ENCODE results near the gene WDFY4. TPM values are rescaled to one million over a fixed set of nuclear protein-coding genes. Genes with fewer than 3 reads are reported as not detected.

WDFY4 gene
- total and polyA plus RNA-seq, 2 experiments from 2014 or later = 0.14 TPM; not detected in 1

DNA sequence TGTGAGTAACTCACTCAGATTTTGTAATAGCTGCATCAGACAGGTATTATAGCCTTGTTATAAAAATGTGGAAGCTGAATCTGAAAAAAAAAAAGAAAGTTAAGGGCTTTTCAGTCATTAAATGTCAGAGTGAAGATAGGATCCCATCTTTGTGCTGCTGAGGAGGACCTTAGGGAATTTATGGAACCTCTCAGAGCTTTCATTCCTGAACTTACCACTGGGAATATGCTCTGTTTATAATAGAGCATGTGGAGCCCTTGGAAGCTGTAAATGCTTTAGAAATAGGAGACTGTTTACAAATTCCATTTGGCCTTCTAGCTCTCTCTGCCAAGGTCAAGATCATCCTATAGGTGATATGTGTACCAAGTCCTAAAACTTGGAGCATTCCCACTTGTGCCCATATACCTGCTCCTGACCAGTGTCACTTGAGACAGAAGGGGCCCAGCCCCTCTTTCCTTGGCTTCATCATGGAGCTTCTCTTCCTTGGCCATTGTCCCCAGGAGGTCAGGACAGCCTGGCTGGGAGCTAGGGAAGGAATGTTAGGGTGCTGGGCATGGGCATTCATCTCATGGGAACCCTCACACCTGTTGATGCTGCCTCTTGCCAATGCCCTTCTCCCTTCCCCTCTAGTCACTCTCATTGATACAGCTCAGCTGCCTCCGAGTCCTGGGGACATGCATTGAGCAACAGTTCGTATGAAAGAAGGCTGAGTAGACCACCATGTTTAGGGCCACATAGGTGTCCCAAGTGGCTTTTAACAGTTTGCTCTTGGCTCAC is 149.7 kb downstream of the WDFY4 start:
- H3K4me2 ChIP-seq = no peak overlapping the region
- H2AFZ ChIP-seq = no peak overlapping the region
- 0 out of 2 replicates have a peak, but pooled peaks cover 4% of the 10 kb centered on the region for H3K9me2 ChIP-seq (ENCODE audit: insufficient read depth)
- Mint-ChIP-seq H3K4me1 (peaks cover 9% of the 10 kb centered on the region; the same call in 2 of the 3 replicates), H3K27me3 (ENCODE audit: insufficient read depth, low read depth, poor library complexity) (peaks cover 6% of the 10 kb centered on the region), H3K27ac (no peak overlapping the region), H3K4me3 (no peak overlapping the region), H3K9me3 (no peaks in the 10 kb centered on the region), H3K36me3 (ENCODE audit: low read depth) (no peaks in the 10 kb centered on the region)
- TF ChIP-seq ZNF331 (CRISPR knock-in tag; IDR thresholded peaks at IDR 0.05; ENCODE audit: low read depth) = no peak
- ATAC-seq (no peak), DNase-seq (ENCODE audit: low spot score) (no peak)
- H3K79me2 ChIP-seq (replicated peaks; ENCODE audit: insufficient read depth) = no peaks in the 10 kb centered on the region
- no peaks in the 10 kb centered on the region for H3K27me3 ChIP-seq (ENCODE audit: insufficient read depth)
- no peak overlapping the region for H3K4me3 ChIP-seq
- H4K20me1 ChIP-seq (replicated peaks; ENCODE audit: insufficient read depth) = no peaks in the 10 kb centered on the region
- H3F3A ChIP-seq (replicated peaks; ENCODE audit: low read depth) = no peaks in the 10 kb centered on the region
- no peaks in the 10 kb centered on the region for H3K36me3 ChIP-seq (ENCODE audit: insufficient read depth)
- no peak overlapping the region for H3K27ac ChIP-seq (ENCODE audit: low read depth)
- H3K4me1 ChIP-seq (ENCODE audit: insufficient read depth) = no peaks in the 10 kb centered on the region

DNA sequence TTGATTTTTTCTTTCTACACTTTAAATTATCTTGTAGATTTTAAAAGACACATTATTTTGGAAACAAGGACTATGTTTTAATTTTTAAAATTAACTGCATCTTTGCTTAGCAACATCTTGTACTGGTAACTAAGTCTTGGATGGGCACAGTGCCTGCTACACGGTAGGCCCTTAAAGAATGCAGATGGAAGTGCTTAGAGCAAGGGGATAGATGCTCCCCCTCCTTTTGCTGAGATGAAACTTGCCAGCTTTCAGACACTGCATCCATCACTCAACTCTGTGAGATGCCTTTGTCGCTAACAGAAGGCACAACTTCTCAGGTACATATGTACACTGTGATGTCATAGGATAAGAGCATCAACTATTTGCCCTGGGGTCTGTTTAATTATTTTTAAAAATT is 151.1 kb downstream of the WDFY4 start:
- no peak for ATAC-seq
- H3K4me2 ChIP-seq = no peak overlapping the region
- Mint-ChIP-seq H3K36me3 (ENCODE audit: low read depth) (no peaks in the 10 kb centered on the region), H3K27me3 (ENCODE audit: insufficient read depth, low read depth, poor library complexity) (peaks cover 4% of the 10 kb centered on the region), H3K4me3 (no peak overlapping the region), H3K4me1 (peaks cover 10% of the 10 kb centered on the region; the same call in 2 of the 3 replicates), H3K27ac (no peak overlapping the region), H3K9me3 (no peaks in the 10 kb centered on the region)
- DNase-seq (ENCODE audit: low spot score) = no peak
- H3F3A ChIP-seq (replicated peaks; ENCODE audit: low read depth) = no peaks in the 10 kb centered on the region
- no peaks in the 10 kb centered on the region for H3K27me3 ChIP-seq (ENCODE audit: insufficient read depth)
- no peaks in the 10 kb centered on the region for H3K36me3 ChIP-seq (ENCODE audit: insufficient read depth)
- no peaks in the 10 kb centered on the region for H3K79me2 ChIP-seq (replicated peaks; ENCODE audit: insufficient read depth)
- H3K27ac ChIP-seq (ENCODE audit: low read depth) = no peak overlapping the region
- H2AFZ ChIP-seq = no peak overlapping the region
- no peaks in the 10 kb centered on the region for H3K4me1 ChIP-seq (ENCODE audit: insufficient read depth)
- no peaks in the 10 kb centered on the region for H4K20me1 ChIP-seq (replicated peaks; ENCODE audit: insufficient read depth)
- no peak overlapping the region for H3K4me3 ChIP-seq
- 0 out of 2 replicates have a peak, but pooled peaks cover 4% of the 10 kb centered on the region for H3K9me2 ChIP-seq (ENCODE audit: insufficient read depth)
- TF ChIP-seq, protein P1, sequence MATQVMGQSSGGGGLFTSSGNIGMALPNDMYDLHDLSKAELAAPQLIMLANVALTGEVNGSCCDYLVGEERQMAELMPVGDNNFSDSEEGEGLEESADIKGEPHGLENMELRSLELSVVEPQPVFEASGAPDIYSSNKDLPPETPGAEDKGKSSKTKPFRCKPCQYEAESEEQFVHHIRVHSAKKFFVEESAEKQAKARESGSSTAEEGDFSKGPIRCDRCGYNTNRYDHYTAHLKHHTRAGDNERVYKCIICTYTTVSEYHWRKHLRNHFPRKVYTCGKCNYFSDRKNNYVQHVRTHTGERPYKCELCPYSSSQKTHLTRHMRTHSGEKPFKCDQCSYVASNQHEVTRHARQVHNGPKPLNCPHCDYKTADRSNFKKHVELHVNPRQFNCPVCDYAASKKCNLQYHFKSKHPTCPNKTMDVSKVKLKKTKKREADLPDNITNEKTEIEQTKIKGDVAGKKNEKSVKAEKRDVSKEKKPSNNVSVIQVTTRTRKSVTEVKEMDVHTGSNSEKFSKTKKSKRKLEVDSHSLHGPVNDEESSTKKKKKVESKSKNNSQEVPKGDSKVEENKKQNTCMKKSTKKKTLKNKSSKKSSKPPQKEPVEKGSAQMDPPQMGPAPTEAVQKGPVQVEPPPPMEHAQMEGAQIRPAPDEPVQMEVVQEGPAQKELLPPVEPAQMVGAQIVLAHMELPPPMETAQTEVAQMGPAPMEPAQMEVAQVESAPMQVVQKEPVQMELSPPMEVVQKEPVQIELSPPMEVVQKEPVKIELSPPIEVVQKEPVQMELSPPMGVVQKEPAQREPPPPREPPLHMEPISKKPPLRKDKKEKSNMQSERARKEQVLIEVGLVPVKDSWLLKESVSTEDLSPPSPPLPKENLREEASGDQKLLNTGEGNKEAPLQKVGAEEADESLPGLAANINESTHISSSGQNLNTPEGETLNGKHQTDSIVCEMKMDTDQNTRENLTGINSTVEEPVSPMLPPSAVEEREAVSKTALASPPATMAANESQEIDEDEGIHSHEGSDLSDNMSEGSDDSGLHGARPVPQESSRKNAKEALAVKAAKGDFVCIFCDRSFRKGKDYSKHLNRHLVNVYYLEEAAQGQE (IDR thresholded peaks at IDR 0.05; ENCODE audit: unreplicated experiment) = no peak
- TF ChIP-seq POLR2AphosphoS5 (IDR thresholded peaks at IDR 0.05; ENCODE audit: low read depth) (no peak), CREB1 (CRISPR knock-in tag; IDR thresholded peaks at IDR 0.05; ENCODE audit: low read depth) (no peak), NANOG (IDR thresholded peaks at IDR 0.05; ENCODE audit: borderline replicate concordance) (no peak), ZNF114 (CRISPR knock-in tag; IDR thresholded peaks at IDR 0.05) (no peak), EZH2phosphoT487 (IDR thresholded peaks at IDR 0.05; ENCODE audit: unreplicated experiment) (no peak), EZH2 (IDR thresholded peaks at IDR 0.05; ENCODE audit: low read depth, unreplicated experiment) (no peak), ZNF331 (CRISPR knock-in tag; IDR thresholded peaks at IDR 0.05; ENCODE audit: low read depth) (no peak)
- TF ChIP-seq, protein P2, sequence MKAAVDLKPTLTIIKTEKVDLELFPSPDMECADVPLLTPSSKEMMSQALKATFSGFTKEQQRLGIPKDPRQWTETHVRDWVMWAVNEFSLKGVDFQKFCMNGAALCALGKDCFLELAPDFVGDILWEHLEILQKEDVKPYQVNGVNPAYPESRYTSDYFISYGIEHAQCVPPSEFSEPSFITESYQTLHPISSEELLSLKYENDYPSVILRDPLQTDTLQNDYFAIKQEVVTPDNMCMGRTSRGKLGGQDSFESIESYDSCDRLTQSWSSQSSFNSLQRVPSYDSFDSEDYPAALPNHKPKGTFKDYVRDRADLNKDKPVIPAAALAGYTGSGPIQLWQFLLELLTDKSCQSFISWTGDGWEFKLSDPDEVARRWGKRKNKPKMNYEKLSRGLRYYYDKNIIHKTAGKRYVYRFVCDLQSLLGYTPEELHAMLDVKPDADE (IDR thresholded peaks at IDR 0.05) = no peak
- TF ChIP-seq, protein P3, sequence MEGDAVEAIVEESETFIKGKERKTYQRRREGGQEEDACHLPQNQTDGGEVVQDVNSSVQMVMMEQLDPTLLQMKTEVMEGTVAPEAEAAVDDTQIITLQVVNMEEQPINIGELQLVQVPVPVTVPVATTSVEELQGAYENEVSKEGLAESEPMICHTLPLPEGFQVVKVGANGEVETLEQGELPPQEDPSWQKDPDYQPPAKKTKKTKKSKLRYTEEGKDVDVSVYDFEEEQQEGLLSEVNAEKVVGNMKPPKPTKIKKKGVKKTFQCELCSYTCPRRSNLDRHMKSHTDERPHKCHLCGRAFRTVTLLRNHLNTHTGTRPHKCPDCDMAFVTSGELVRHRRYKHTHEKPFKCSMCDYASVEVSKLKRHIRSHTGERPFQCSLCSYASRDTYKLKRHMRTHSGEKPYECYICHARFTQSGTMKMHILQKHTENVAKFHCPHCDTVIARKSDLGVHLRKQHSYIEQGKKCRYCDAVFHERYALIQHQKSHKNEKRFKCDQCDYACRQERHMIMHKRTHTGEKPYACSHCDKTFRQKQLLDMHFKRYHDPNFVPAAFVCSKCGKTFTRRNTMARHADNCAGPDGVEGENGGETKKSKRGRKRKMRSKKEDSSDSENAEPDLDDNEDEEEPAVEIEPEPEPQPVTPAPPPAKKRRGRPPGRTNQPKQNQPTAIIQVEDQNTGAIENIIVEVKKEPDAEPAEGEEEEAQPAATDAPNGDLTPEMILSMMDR (conservative IDR thresholded peaks at IDR 0.05; ENCODE audit: low read depth in 2 of 2) = no peak
